Activated T-helper 2 cell treated with anti-CD3 and anti-CD28 coated beads, Interferon-gamma antibody, Interleukin-2, Interleukin-4, amounts not matched to agents 10 μg/mL and 5 μg/mL and 100 μg/mL, durations not matched to agents 14 hours and 24 hours and 36 hours (primary cell): ENCODE measurements around the gene ENAH. TPM values are rescaled to one million over a fixed set of nuclear protein-coding genes. Genes with fewer than 3 reads are reported as not detected.
"Not testable (repeated sequence)": the region's sequence is repeated elsewhere in the genome, so short reads cannot be mapped to it uniquely, and the experiment has no call there.

ENCODE experiments used
- DNase-seq: peaks from one replicate; pipeline ENCODE4 v3.0.0; 2021; ENCODE audit warnings: low spot score
- H3K27ac Mint-ChIP-seq: one replicate; pipeline ENCODE4 v1.8.0; 2021; ENCODE audit warnings: mixed read lengths
- H3K27me3 Mint-ChIP-seq: one replicate; pipeline ENCODE4 v1.8.0; 2021; ENCODE audit warnings: low read depth, mixed read lengths
- H3K36me3 Mint-ChIP-seq: one replicate; pipeline ENCODE4 v1.8.0; 2021; ENCODE audit warnings: low read depth, mixed read lengths
- H3K4me1 Mint-ChIP-seq: one replicate; pipeline ENCODE4 v1.8.0; 2021; ENCODE audit warnings: low read depth, mixed read lengths
- H3K4me3 Mint-ChIP-seq: one replicate; pipeline ENCODE4 v1.8.0; 2021; ENCODE audit warnings: low read depth, mild to moderate bottlenecking, moderate library complexity, mixed read lengths
- H3K9me3 Mint-ChIP-seq: one replicate; pipeline ENCODE4 v1.8.0; 2021; ENCODE audit warnings: mixed read lengths
- intact Hi-C: fragments of 100-400 bp; cut with micrococcal nuclease; formaldehyde crosslinking; loops from one replicate; pipeline ENCODE4 v1.15.1; 2023
- total RNA-seq: library from RNA; stranded (reverse); gene quantifications from 2 replicates; pipeline ENCODE4 v1.2.3, GENCODE V29; 2022

The ENAH gene
- total RNA-seq, 1 donor from 2014 or later = 0.14 TPM

DNA sequence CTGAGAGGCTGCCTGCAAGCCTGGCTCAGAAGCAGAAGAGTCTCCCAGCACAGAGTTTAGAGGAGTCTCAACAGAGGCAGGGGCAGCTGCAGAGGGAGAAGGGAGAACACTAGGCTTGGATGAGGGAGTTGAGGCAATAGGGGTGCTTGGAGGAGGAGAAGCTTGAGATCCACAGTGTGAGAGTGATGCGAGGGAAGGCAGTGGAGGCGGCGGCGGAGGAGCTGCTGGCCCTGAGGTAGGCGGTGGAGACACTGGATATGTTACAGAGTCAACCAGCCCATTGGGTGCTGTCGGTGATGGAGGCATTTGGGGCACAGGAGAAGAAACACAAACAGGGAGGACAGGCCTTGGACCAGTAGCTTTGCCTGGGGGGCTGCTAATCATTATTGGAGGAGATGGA lies 135.7 kb downstream of the ENAH start:
- no peaks in the 10 kb centered on the region for H3K4me1 Mint-ChIP-seq
- intact Hi-C loops = no loop called here
- no peak overlapping the region for H3K4me3 Mint-ChIP-seq
- H3K36me3 Mint-ChIP-seq = no peaks in the 10 kb centered on the region
- no peaks in the 10 kb centered on the region for H3K9me3 Mint-ChIP-seq
- no peak overlapping the region for H3K27ac Mint-ChIP-seq
- DNase-seq = no peak
- peaks cover 22% of the 10 kb centered on the region for H3K27me3 Mint-ChIP-seq

DNA sequence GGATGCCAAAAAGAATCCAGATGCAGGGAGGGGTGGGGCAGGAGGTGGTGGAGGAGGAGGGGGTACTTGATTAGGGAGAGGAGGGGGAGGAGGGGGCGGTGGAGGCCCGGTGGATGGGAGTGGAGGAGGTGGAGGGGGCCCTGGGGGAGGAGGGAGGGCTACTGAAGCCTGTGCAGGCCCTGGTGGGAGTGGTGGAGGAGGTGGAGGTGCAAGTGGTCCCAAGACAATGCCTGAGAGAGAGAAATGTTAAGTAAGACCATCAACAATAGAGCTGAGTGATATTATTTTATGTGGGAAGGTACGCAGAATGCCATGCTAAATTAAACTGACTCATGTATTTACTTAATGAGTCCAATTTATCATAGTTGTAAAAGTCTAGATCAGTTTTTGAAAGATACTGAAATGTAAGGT lies 138.2 kb downstream of the ENAH start:
- Mint-ChIP-seq H3K36me3 (no peaks in the 10 kb centered on the region), H3K27me3 (peaks cover 30% of the 10 kb centered on the region), H3K9me3 (no peaks in the 10 kb centered on the region), H3K4me1 (peaks cover 3% of the 10 kb centered on the region), H3K4me3 (no peak overlapping the region), H3K27ac (no peak overlapping the region)
- intact Hi-C loops = no loop called here
- DNase-seq = no peak

GRCh38 chr1:225513576-225513975 lies 139.3 kb downstream of the ENAH start:
- intact Hi-C loops, H3K4me1 Mint-ChIP-seq, H3K9me3 Mint-ChIP-seq, H3K27ac Mint-ChIP-seq, H3K4me3 Mint-ChIP-seq, H3K36me3 Mint-ChIP-seq, DNase-seq: not testable (repeated sequence)
- peaks cover 29% of the 10 kb centered on the region for H3K27me3 Mint-ChIP-seq

DNA sequence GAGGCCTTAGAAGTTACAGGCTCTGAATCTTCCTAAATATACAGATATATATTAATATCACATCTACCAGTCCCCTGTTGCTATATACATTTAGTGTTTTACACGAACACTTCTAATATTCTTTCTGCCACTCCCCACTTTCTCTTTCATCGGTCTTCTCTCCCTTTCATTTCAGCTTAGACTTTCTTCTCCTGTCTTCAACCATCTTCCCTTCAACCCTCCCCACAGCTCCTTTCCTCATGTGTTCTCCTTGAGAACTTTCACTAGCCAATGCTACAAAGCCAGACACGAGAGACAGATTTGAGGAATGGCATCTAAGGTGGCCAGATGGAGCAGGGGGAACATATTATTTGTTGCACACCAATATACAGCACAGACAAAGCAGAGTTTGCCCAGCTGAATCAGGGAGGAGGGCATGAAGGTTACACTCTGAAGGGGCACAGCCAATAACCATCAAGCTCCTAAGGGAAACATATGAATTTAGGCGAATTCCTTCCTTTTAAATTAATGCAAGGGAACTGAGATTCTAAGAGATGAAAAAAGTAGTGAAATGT lies 141.0 kb downstream of the ENAH start:
- DNase-seq = no peak
- intact Hi-C loops = no loop called here
- H3K9me3 Mint-ChIP-seq = no peaks in the 10 kb centered on the region
- H3K4me1 Mint-ChIP-seq = peaks cover 3% of the 10 kb centered on the region
- peaks cover 25% of the 10 kb centered on the region for H3K27me3 Mint-ChIP-seq
- no peak overlapping the region for H3K4me3 Mint-ChIP-seq
- H3K36me3 Mint-ChIP-seq = no peaks in the 10 kb centered on the region
- H3K27ac Mint-ChIP-seq = no peak overlapping the region

- intact Hi-C loops, H3K9me3 Mint-ChIP-seq, DNase-seq, H3K4me3 Mint-ChIP-seq, H3K27ac Mint-ChIP-seq, H3K4me1 Mint-ChIP-seq, H3K36me3 Mint-ChIP-seq: not testable (repeated sequence)
- H3K27me3 Mint-ChIP-seq = peaks cover 20% of the 10 kb centered on the region
Measured at GRCh38 chr1:225510740-225511139, 142.2 kb downstream of the ENAH start.

- Mint-ChIP-seq H3K27me3 (peaks cover 17% of the 10 kb centered on the region), H3K4me3 (no peak overlapping the region), H3K4me1 (peaks cover 3% of the 10 kb centered on the region), H3K27ac (no peak overlapping the region), H3K36me3 (no peaks in the 10 kb centered on the region), H3K9me3 (no peaks in the 10 kb centered on the region)
- no peak for DNase-seq
- intact Hi-C loops = no loop called here
Measured at GRCh38 chr1:225509770-225510169, 143.2 kb downstream of the ENAH start.

DNA sequence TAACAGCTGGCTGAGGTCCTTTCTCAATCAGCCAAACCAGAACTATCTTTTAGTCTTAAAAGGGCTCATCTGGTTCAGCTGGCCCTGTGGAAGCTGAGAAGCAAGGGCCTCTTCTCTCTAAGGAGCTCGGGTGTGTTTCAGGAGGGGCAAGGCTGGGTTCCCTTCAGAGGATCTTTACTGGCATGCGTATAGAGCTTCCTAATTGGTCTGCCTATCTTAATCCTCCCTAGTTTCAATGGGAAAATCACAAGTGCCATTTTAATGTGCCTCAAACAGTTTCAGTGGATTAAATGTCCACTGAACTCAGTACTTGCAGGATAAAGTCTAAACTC lies 143.6 kb downstream of the ENAH start:
- intact Hi-C loops = no loop called here
- Mint-ChIP-seq H3K9me3 (no peaks in the 10 kb centered on the region), H3K27me3 (peaks cover 19% of the 10 kb centered on the region), H3K4me3 (no peak overlapping the region), H3K27ac (no peak overlapping the region), H3K4me1 (peaks cover 3% of the 10 kb centered on the region), H3K36me3 (no peaks in the 10 kb centered on the region)
- no peak for DNase-seq

DNA sequence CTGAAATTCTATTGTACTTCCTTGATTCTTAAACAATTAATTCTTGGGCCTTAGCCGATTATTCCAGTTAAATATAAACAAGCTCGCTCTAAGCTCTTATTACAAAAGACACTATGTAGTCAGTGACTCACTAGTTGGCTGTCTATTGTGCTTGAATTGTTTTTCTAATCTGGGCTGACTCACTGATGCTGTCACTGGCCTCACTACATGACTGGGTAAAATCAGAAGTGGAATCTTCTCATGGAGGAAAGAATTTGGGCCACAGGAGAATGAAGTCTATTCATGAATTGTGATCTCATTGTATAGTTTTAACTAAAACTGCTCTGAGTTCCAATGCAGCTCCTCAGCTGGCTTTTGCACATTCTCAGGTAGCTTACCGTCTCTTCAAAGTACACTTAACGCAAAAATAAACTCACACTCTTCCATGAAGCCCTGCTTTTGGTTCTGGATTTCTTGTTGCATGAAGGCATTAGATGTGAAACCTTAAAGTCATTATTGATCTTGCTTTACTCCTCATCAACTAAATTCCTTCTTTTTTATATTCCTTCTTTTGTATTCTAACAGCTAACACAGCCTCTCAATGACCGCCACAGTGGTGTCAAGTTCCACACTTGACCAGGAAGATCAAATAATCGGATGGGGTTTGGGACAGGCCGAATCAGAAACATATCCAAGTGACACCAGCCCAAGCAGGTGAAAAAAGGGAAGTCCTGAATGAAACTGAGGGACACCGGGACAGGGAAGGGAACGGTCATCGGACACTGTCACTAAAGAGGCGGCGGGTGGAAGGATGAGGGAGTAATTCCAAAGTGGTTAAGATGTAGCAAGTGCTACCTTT lies 144.2 kb downstream of the ENAH start:
- Mint-ChIP-seq H3K9me3 (no peaks in the 10 kb centered on the region), H3K27ac (no peak overlapping the region), H3K4me1 (peaks cover 3% of the 10 kb centered on the region), H3K4me3 (no peak overlapping the region), H3K27me3 (peaks cover 19% of the 10 kb centered on the region), H3K36me3 (no peaks in the 10 kb centered on the region)
- intact Hi-C loops = no loop called here
- no peak for DNase-seq

- intact Hi-C loops = no loop called here
- Mint-ChIP-seq H3K27me3 (peaks cover 10% of the 10 kb centered on the region), H3K9me3 (no peaks in the 10 kb centered on the region), H3K36me3 (no peaks in the 10 kb centered on the region), H3K27ac (no peak overlapping the region), H3K4me1 (peaks cover 3% of the 10 kb centered on the region), H3K4me3 (no peak overlapping the region)
- DNase-seq = no peak
Measured at GRCh38 chr1:225506727-225507126, 146.2 kb downstream of the ENAH start.

GRCh38 chr1:225504776-225505175 lies 148.1 kb downstream of the ENAH start:
- Mint-ChIP-seq H3K9me3 (no peaks in the 10 kb centered on the region), H3K4me1 (peaks cover 1% of the 10 kb centered on the region), H3K36me3 (no peaks in the 10 kb centered on the region), H3K27me3 (peaks cover 10% of the 10 kb centered on the region), H3K27ac (no peak overlapping the region), H3K4me3 (no peak overlapping the region)
- intact Hi-C loops = no loop called here
- no peak for DNase-seq

DNA sequence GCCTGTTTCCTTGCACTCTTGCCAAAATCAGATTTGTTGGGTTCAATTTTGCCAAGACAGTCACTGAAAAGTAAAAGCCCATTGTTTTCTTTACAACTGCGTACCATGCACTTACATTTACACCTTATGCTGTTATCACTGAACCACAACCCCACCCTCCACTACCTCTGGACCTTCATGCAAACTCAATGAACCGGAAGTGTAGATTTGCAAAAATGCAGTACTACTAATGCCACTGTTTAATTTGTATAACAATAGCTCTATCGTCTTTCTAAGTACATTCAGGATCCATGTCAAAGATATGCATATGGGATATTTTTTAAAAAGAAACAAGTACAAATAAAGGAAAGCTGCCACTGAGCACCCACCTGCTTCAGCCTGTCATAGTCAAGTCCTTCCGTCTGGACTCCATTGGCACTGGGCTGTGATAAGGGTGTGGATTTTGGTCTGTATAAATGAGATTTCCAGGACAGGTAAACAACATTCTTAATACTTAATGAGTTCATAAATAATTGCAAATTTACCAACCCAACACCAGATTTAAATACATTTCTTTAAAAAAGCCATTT lies 152.2 kb downstream of the ENAH start:
- Mint-ChIP-seq H3K36me3 (no peaks in the 10 kb centered on the region), H3K27me3 (peaks cover 28% of the 10 kb centered on the region), H3K4me3 (no peak overlapping the region), H3K9me3 (no peaks in the 10 kb centered on the region), H3K4me1 (peaks cover 2% of the 10 kb centered on the region), H3K27ac (no peak overlapping the region)
- intact Hi-C loops = no loop called here
- no peak for DNase-seq

GRCh38 chr1:225498549-225499136 lies 154.3 kb downstream of the ENAH start:
- H3K36me3 Mint-ChIP-seq = no peaks in the 10 kb centered on the region
- no peak overlapping the region for H3K27ac Mint-ChIP-seq
- H3K9me3 Mint-ChIP-seq = no peaks in the 10 kb centered on the region
- H3K4me3 Mint-ChIP-seq = no peak overlapping the region
- intact Hi-C loops = no loop called here
- peaks cover 32% of the 10 kb centered on the region for H3K27me3 Mint-ChIP-seq
- no peak for DNase-seq
- H3K4me1 Mint-ChIP-seq = peaks cover 2% of the 10 kb centered on the region

DNA sequence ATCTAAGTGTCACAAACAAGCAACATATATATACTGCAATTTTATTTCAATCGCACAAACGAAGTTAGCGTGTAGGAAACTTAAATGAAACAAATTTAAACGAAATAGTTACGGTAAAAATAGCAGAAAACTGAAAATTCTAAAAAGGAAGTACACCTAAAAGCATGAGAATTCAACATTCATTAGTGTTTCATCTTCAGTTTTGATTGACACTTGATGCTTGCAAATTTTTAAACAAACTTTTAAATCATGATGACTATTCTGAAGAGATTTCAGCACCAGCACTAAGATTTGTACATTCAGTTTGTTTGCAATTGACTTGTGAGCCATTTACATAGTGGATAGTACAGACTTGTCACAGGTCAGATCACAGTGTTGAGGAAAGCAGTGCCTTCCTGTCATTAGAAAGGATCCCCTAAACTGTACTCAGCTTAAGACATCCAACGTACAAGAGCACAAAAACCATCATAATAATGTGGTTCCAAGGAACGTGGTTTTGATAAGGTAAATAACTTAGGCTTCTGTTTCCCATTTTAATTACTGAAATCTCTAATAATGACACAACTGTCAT lies 158.0 kb downstream of the ENAH start:
- Mint-ChIP-seq H3K27ac (no peak overlapping the region), H3K36me3 (no peaks in the 10 kb centered on the region), H3K4me1 (peaks cover 2% of the 10 kb centered on the region), H3K27me3 (peaks cover 41% of the 10 kb centered on the region), H3K4me3 (no peak overlapping the region), H3K9me3 (no peaks in the 10 kb centered on the region)
- intact Hi-C loops = no loop called here
- no peak for DNase-seq
